K562 (cell line): ENCODE data around the gene PIP5K1B. TPM values are rescaled to one million over a fixed set of nuclear protein-coding genes. Genes with fewer than 3 reads are reported as not detected.

Experiments used
- ELF2 ChIP-seq: fragments of 250-450 bp; sonication (Bioruptor Pico); IDR thresholded peaks from 2 replicates; pipeline ENCODE4 v1.5.0; 2021; ENCODE audit warnings: mild to moderate bottlenecking
- HDGF ChIP-seq: fragments of 450-650 bp; IDR thresholded peaks from 2 replicates; pipeline ENCODE4 v1.6.1; 2016
- KLF1 ChIP-seq: fragments of 450-650 bp; IDR thresholded peaks from 2 replicates; pipeline ENCODE4 v1.6.1; 2016; ENCODE audit warnings: missing genetic modification characterization, missing compliant biosample characterization
- NCOA6 ChIP-seq: fragments of 450-650 bp; IDR thresholded peaks from 2 replicates; pipeline ENCODE4 v1.6.1; 2017; ENCODE audit warnings: mild to moderate bottlenecking
- PHB2 ChIP-seq: fragments of 450-650 bp; IDR thresholded peaks from 2 replicates; pipeline ENCODE4 v1.6.1; 2017; ENCODE audit warnings: low read depth
- SPI1 ChIP-seq: IDR thresholded peaks from 2 replicates; pipeline ENCODE4 v1.6.1; 2011; ENCODE audit warnings: low read depth, low read length, control low read depth, borderline replicate concordance
- STAT5A ChIP-seq: IDR thresholded peaks from 2 replicates; pipeline ENCODE4 v1.6.1; 2012; ENCODE audit warnings: low read length, inconsistent platforms, borderline replicate concordance
- ZNF263 ChIP-seq: sonication (generic); formaldehyde crosslinking; IDR thresholded peaks from 2 replicates; pipeline ENCODE4 v1.8.0; 2022; ENCODE audit warnings: mild to moderate bottlenecking, missing genetic modification reagents, borderline replicate concordance
- ZNF274 ChIP-seq: IDR thresholded peaks from 2 replicates; pipeline ENCODE4 v1.6.1; 2011; ENCODE audit warnings: low read depth, mild to moderate bottlenecking, low read length, moderate library complexity, borderline replicate concordance
- ZNF780A ChIP-seq: fragments of 250-450 bp; sonication (Bioruptor Pico); IDR thresholded peaks from 2 replicates; pipeline ENCODE4 v1.5.0; 2021; ENCODE audit warnings: mild to moderate bottlenecking
- polyA plus RNA-seq, 8 experiments: library from polyadenylated mRNA; depleted of rRNA in 4 of 8; stranded (reverse) in 5 of 8; unstranded in 3 of 8; fragments of >200 nt; fragmentation: Nextera tagmentation in 2 of 8; fragmentation: Illumina TruSeq in 1 of 8; extraction: Ambion mirVana in 2 of 8; extraction: Trizol in 1 of 8; gene quantifications; 2 replicates each; pipeline versions ENCODE4 v1.2.1 to v1.2.3, GENCODE V29; 2011 to 2014; ENCODE audit warnings: inconsistent platforms in 1 of 8, missing spikeins in 1 of 8
- total RNA-seq, 7 experiments: library from RNA; depleted of rRNA in 6 of 7; stranded (reverse); fragments of >200 nt in 6 of 7; fragmentation: Illumina TruSeq in 2 of 7; extraction: Trizol in 2 of 7; gene quantifications; 2 replicates each; pipeline versions ENCODE4 v1.2.1 to v1.2.3, GENCODE V29; 2011 to 2021; ENCODE audit warnings: low replicate concordance in 1 of 7
- TF ChIP-seq, protein P1 (sequence below): fragments of 450-650 bp; IDR thresholded peaks from 2 replicates; pipeline ENCODE4 v1.6.1; 2016; ENCODE audit warnings: mild to moderate bottlenecking, moderate library complexity
- TF ChIP-seq, protein P2 (sequence below), 2 experiments: fragments of 250-450 bp in 1 of 2; fragments of 450-650 bp in 1 of 2; sonication (Bioruptor Pico) in 1 of 2; IDR thresholded peaks; 2 replicates each; pipeline versions ENCODE4 v1.6.1 to v1.8.0; 2016 to 2021; ENCODE audit warnings: mild to moderate bottlenecking in 2 of 2, moderate library complexity in 2 of 2, missing compliant biosample characterization in 1 of 2, missing genetic modification characterization in 1 of 2
- TF ChIP-seq, protein P3 (sequence below): fragments of 250-450 bp; sonication (Bioruptor Pico); IDR thresholded peaks from 2 replicates; pipeline ENCODE4 v1.8.0; 2022; ENCODE audit warnings: inconsistent platforms

PIP5K1B gene
- total and polyA plus RNA-seq, 9 of the 15 experiments (the other 6 are each of a cell fraction or from before 2014, with no cell fraction given), result 3.1 to 12.9 (median 7.4) TPM

DNA sequence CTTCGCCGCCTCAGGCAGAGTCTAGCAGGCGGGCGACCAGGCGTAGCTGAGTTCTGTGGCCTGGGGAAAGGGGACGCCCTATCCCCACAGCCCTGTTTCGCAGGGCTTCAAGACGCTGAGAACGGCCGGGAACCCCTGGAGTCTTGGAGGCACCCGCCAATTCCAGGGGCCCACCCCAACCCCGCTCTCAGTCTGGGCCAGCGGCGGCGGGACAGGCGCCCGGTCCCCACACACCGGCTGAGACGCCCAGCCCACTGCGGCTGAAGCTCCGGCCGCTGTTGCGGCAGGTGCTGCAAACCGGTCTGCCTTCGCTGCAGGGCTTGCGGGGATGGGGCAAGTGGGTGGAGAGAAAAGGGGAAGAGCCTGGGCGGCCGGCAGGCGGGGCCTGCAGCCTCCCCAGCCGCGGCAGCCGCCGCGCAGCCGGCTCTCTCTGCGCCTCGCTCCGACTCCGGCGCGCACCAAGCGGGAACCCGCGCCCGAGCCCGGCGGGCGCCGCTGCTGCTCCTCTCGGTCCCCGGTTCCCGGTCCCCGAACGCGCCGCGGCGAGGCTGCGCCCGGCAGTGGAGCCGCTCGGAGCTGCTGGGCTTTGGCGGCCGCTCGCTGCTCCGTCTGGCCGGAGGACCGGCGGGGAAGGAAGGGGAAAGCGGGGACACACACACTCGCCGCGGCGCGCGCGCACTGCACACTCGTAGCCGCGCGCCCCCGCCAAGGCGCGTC, at the start of gene PIP5K1B (continued):
- TF ChIP-seq, protein P1, sequence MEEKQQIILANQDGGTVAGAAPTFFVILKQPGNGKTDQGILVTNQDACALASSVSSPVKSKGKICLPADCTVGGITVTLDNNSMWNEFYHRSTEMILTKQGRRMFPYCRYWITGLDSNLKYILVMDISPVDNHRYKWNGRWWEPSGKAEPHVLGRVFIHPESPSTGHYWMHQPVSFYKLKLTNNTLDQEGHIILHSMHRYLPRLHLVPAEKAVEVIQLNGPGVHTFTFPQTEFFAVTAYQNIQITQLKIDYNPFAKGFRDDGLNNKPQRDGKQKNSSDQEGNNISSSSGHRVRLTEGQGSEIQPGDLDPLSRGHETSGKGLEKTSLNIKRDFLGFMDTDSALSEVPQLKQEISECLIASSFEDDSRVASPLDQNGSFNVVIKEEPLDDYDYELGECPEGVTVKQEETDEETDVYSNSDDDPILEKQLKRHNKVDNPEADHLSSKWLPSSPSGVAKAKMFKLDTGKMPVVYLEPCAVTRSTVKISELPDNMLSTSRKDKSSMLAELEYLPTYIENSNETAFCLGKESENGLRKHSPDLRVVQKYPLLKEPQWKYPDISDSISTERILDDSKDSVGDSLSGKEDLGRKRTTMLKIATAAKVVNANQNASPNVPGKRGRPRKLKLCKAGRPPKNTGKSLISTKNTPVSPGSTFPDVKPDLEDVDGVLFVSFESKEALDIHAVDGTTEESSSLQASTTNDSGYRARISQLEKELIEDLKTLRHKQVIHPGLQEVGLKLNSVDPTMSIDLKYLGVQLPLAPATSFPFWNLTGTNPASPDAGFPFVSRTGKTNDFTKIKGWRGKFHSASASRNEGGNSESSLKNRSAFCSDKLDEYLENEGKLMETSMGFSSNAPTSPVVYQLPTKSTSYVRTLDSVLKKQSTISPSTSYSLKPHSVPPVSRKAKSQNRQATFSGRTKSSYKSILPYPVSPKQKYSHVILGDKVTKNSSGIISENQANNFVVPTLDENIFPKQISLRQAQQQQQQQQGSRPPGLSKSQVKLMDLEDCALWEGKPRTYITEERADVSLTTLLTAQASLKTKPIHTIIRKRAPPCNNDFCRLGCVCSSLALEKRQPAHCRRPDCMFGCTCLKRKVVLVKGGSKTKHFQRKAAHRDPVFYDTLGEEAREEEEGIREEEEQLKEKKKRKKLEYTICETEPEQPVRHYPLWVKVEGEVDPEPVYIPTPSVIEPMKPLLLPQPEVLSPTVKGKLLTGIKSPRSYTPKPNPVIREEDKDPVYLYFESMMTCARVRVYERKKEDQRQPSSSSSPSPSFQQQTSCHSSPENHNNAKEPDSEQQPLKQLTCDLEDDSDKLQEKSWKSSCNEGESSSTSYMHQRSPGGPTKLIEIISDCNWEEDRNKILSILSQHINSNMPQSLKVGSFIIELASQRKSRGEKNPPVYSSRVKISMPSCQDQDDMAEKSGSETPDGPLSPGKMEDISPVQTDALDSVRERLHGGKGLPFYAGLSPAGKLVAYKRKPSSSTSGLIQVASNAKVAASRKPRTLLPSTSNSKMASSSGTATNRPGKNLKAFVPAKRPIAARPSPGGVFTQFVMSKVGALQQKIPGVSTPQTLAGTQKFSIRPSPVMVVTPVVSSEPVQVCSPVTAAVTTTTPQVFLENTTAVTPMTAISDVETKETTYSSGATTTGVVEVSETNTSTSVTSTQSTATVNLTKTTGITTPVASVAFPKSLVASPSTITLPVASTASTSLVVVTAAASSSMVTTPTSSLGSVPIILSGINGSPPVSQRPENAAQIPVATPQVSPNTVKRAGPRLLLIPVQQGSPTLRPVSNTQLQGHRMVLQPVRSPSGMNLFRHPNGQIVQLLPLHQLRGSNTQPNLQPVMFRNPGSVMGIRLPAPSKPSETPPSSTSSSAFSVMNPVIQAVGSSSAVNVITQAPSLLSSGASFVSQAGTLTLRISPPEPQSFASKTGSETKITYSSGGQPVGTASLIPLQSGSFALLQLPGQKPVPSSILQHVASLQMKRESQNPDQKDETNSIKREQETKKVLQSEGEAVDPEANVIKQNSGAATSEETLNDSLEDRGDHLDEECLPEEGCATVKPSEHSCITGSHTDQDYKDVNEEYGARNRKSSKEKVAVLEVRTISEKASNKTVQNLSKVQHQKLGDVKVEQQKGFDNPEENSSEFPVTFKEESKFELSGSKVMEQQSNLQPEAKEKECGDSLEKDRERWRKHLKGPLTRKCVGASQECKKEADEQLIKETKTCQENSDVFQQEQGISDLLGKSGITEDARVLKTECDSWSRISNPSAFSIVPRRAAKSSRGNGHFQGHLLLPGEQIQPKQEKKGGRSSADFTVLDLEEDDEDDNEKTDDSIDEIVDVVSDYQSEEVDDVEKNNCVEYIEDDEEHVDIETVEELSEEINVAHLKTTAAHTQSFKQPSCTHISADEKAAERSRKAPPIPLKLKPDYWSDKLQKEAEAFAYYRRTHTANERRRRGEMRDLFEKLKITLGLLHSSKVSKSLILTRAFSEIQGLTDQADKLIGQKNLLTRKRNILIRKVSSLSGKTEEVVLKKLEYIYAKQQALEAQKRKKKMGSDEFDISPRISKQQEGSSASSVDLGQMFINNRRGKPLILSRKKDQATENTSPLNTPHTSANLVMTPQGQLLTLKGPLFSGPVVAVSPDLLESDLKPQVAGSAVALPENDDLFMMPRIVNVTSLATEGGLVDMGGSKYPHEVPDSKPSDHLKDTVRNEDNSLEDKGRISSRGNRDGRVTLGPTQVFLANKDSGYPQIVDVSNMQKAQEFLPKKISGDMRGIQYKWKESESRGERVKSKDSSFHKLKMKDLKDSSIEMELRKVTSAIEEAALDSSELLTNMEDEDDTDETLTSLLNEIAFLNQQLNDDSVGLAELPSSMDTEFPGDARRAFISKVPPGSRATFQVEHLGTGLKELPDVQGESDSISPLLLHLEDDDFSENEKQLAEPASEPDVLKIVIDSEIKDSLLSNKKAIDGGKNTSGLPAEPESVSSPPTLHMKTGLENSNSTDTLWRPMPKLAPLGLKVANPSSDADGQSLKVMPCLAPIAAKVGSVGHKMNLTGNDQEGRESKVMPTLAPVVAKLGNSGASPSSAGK, result peak; percentile 62
- no peak for TF ChIP-seq PHB2
- no peak for TF ChIP-seq NCOA6
- TF ChIP-seq ELF2 (CRISPR knock-in tag), result no peak
- no peak for TF ChIP-seq KLF1
- TF ChIP-seq HDGF, result no peak
- TF ChIP-seq, protein P2, sequence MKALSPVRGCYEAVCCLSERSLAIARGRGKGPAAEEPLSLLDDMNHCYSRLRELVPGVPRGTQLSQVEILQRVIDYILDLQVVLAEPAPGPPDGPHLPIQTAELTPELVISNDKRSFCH (CRISPR knock-in tag; IDR thresholded peaks at IDR 0.05), result no peak
- TF ChIP-seq, protein P2 (tag; IDR thresholded peaks at IDR 0.05), result no peak
- TF ChIP-seq ZNF274, result no peak
- TF ChIP-seq STAT5A, result no peak
- TF ChIP-seq, protein P3, sequence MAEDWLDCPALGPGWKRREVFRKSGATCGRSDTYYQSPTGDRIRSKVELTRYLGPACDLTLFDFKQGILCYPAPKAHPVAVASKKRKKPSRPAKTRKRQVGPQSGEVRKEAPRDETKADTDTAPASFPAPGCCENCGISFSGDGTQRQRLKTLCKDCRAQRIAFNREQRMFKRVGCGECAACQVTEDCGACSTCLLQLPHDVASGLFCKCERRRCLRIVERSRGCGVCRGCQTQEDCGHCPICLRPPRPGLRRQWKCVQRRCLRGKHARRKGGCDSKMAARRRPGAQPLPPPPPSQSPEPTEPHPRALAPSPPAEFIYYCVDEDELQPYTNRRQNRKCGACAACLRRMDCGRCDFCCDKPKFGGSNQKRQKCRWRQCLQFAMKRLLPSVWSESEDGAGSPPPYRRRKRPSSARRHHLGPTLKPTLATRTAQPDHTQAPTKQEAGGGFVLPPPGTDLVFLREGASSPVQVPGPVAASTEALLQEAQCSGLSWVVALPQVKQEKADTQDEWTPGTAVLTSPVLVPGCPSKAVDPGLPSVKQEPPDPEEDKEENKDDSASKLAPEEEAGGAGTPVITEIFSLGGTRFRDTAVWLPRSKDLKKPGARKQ (CRISPR knock-in tag), result no peak
- TF ChIP-seq ZNF263 (CRISPR knock-in tag), result no peak
- no peak for TF ChIP-seq ZNF780A (CRISPR knock-in tag)
- peak; percentile 95 for TF ChIP-seq SPI1
